ENCODE results near the gene CNOT2.

Gene CNOT2

GRCh38 chr12:70306676-70307075 is 63.4 kb downstream of the CNOT2 start:
- no peak for FAIRE-seq

GRCh38 chr12:70307868-70308267 is 64.6 kb downstream of the CNOT2 start:
- FAIRE-seq = no peak

GRCh38 chr12:70309348-70309747 is 66.1 kb downstream of the CNOT2 start:
- FAIRE-seq = no peak

GRCh38 chr12:70314145-70314544 is 70.9 kb downstream of the CNOT2 start:
- no peak for FAIRE-seq

GRCh38 chr12:70317781-70318180 is 74.5 kb downstream of the CNOT2 start:
- no peak for FAIRE-seq

- no peak for FAIRE-seq
Measured at GRCh38 chr12:70319605-70320004, 76.4 kb downstream of the CNOT2 start.

- no peak for FAIRE-seq
Measured at GRCh38 chr12:70321191-70321590, 78.0 kb downstream of the CNOT2 start.

- FAIRE-seq = no peak
Measured at GRCh38 chr12:70327541-70327940, 84.3 kb downstream of the CNOT2 start.

GRCh38 chr12:70329728-70330127 is 86.5 kb downstream of the CNOT2 start:
- no peak for FAIRE-seq

GRCh38 chr12:70330158-70330557 is 86.9 kb downstream of the CNOT2 start:
- FAIRE-seq = no peak

- peak; percentile 11 for FAIRE-seq
Measured at GRCh38 chr12:70332236-70332635, 89.0 kb downstream of the CNOT2 start.

GRCh38 chr12:70334742-70335141 is 91.5 kb downstream of the CNOT2 start:
- FAIRE-seq = no peak

GRCh38 chr12:70338531-70338930 is 95.3 kb downstream of the CNOT2 start:
- FAIRE-seq = no peak

- peak; percentile 57 for FAIRE-seq
Measured at GRCh38 chr12:70351076-70351475, 107.8 kb downstream of the CNOT2 start.

GRCh38 chr12:70353780-70354660 is 110.8 kb downstream of the CNOT2 start:
- FAIRE-seq = no peak

GRCh38 chr12:70354787-70355186 is 111.6 kb downstream of the CNOT2 start:
- no peak for FAIRE-seq

- FAIRE-seq = no peak
Measured at GRCh38 chr12:70355972-70356371, 112.7 kb downstream of the CNOT2 start.

GRCh38 chr12:70359458-70360197 is 116.4 kb downstream of the CNOT2 start:
- peak; percentile 37 for FAIRE-seq

- FAIRE-seq = peak; percentile 52
Measured at GRCh38 chr12:70360218-70360617, 117.0 kb downstream of the CNOT2 start.

GRCh38 chr12:70364695-70365397 is 121.6 kb downstream of the CNOT2 start:
- FAIRE-seq = peak; percentile 63

- no peak for FAIRE-seq
Measured at GRCh38 chr12:70365398-70365647, 122.1 kb downstream of the CNOT2 start.

GRCh38 chr12:70365648-70366518 is 122.7 kb downstream of the CNOT2 start, which contains the start of gene KCNMB4:
Gene KCNMB4 (plus strand): TSS chr12:70366290. CDS start chr12:70366735, 445 bp downstream.
- no peak for FAIRE-seq
